ENCODE measurements around the gene STPG2. TPM values are rescaled to one million over a fixed set of nuclear protein-coding genes. Genes with fewer than 3 reads are reported as not detected.

STPG2 gene
- total RNA-seq, 1 experiment from 2014 or later: 0.20 TPM

DNA sequence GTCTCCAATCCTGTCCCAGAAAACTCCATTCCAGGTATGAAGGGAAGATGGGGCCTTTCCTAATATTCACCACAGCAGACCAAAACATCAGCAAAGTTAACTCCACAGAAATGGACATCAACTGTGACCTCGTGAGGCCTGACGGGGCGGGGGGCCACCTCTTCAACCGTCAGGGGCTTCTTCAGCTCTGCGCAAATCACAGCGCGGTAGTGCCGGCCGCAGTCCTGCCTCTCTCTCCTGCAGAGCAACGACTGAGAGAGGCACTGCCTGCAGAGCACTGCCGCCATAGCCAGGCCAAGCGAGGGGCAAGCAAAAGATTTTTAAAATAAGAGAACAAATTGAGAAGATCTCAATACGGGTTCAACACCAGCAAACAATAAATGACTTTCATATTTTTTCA lies 226.2 kb downstream of the STPG2 start:
- no peaks in the 10 kb centered on the region for H3K79me2 ChIP-seq (ENCODE audit: insufficient read depth, low read length)
- H3K14ac ChIP-seq (ENCODE audit: insufficient read depth, low read length): no peak overlapping the region
- H3K4me2 ChIP-seq (ENCODE audit: insufficient read depth, insufficient read length, low read length): no peak overlapping the region
- H3K4me1 Mint-ChIP-seq: no peaks in the 10 kb centered on the region
- no peak overlapping the region for H3K4me3 Mint-ChIP-seq
- no peak overlapping the region for H3K4ac ChIP-seq (ENCODE audit: low read depth, low read length)
- no peak overlapping the region for H3K56ac ChIP-seq (ENCODE audit: insufficient read length, low read depth, low read length)
- H4K20me1 ChIP-seq (ENCODE audit: control insufficient read depth, insufficient read depth, insufficient read length): no peaks in the 10 kb centered on the region
- H3K18ac ChIP-seq (ENCODE audit: insufficient read length, low read depth, low read length): no peak overlapping the region
- H2BK12ac ChIP-seq (ENCODE audit: insufficient read length, low read depth, low read length): no peak overlapping the region
- no peak overlapping the region for H2BK20ac ChIP-seq (ENCODE audit: low read depth, low read length, poor library complexity, severe bottlenecking)
- H2BK15ac ChIP-seq (ENCODE audit: low read depth, low read length): no peak overlapping the region
- H3K9me3 Mint-ChIP-seq: 0 out of 5 replicates have a peak, but pooled peaks cover 0 to 2% of the 10 kb centered on the region in 2 experiments
- H2BK5ac ChIP-seq (ENCODE audit: insufficient read length, low read length): no peak overlapping the region
- no peaks in the 10 kb centered on the region for H3K27me3 ChIP-seq (ENCODE audit: insufficient read depth, low read length)
- no peak overlapping the region for H3K23ac ChIP-seq (ENCODE audit: insufficient read length, low read depth, low read length)
- H3K27me3 Mint-ChIP-seq (ENCODE audit: low read depth): no peaks in the 10 kb centered on the region; the same call in 1 of the 2 replicates
- H2BK120ac ChIP-seq (ENCODE audit: low read depth, low read length, poor library complexity, severe bottlenecking): no peak overlapping the region
- no peak overlapping the region for H4K5ac ChIP-seq (ENCODE audit: insufficient read length, low read depth, low read length)
- H3K4me1 ChIP-seq (ENCODE audit: insufficient read depth, low read length): no peaks in the 10 kb centered on the region
- H3K27ac ChIP-seq (ENCODE audit: insufficient read length, low read depth, low read length): no peak overlapping the region
- H4K8ac ChIP-seq (replicated peaks; ENCODE audit: insufficient read length, low read depth, low read length): no peak overlapping the region
- no peak overlapping the region for H3K27ac Mint-ChIP-seq
- no CpG with 5 or more reads among the region's 13 CpGs for WGBS (ENCODE audit: extremely low coverage, insufficient read length, low lambda C conversion rate)
- H3K79me1 ChIP-seq (ENCODE audit: insufficient read depth, low read depth, low read length, poor library complexity, severe bottlenecking): no peaks in the 10 kb centered on the region
- H3K36me3 Mint-ChIP-seq (ENCODE audit: insufficient read depth in 1 of 3, low read depth in 3 of 3): no peaks in the 10 kb centered on the region
- H3K9ac ChIP-seq (ENCODE audit: extremely low read depth, insufficient read length, low read length): no peak overlapping the region
- H3T11ph ChIP-seq (ENCODE audit: low read length): no peak overlapping the region
- no peak overlapping the region for H4K91ac ChIP-seq (ENCODE audit: insufficient read length, low read depth, low read length)
- no peak overlapping the region for H2AK5ac ChIP-seq (ENCODE audit: insufficient read length, low read length)
- H3K23me2 ChIP-seq (ENCODE audit: insufficient read length, low read depth, low read length, poor library complexity, severe bottlenecking): no peaks in the 10 kb centered on the region
- no peak for DNase-seq
- TF ChIP-seq, protein P1, sequence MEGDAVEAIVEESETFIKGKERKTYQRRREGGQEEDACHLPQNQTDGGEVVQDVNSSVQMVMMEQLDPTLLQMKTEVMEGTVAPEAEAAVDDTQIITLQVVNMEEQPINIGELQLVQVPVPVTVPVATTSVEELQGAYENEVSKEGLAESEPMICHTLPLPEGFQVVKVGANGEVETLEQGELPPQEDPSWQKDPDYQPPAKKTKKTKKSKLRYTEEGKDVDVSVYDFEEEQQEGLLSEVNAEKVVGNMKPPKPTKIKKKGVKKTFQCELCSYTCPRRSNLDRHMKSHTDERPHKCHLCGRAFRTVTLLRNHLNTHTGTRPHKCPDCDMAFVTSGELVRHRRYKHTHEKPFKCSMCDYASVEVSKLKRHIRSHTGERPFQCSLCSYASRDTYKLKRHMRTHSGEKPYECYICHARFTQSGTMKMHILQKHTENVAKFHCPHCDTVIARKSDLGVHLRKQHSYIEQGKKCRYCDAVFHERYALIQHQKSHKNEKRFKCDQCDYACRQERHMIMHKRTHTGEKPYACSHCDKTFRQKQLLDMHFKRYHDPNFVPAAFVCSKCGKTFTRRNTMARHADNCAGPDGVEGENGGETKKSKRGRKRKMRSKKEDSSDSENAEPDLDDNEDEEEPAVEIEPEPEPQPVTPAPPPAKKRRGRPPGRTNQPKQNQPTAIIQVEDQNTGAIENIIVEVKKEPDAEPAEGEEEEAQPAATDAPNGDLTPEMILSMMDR (conservative IDR thresholded peaks at IDR 0.05): no peak
- no peaks in the 10 kb centered on the region for H3K9me3 ChIP-seq (ENCODE audit: control insufficient read depth, low read depth, low read length)
- no peak overlapping the region for H2AFZ ChIP-seq (ENCODE audit: low read length)

All from H9 (cell line).